Measurements from ENCODE around the gene KNL1. TPM values are rescaled to one million over a fixed set of nuclear protein-coding genes. Genes with fewer than 3 reads are reported as not detected.

Gene KNL1
- polyA plus RNA-seq, 2 of the 4 experiments (the other 2 are of a cell fraction) = 7.6 to 13.2 TPM

GRCh38 chr15:40688932-40689799 is 95.1 kb downstream of the KNL1 start:
- H3K4me1 ChIP-seq = peaks cover 8% of the 10 kb centered on the region; the same call in 2 of the 3 replicates
- ChIA-PET CTCF (no interaction called here), POLR2A (no interaction called here)
- H3K9me3 ChIP-seq = no peaks in the 10 kb centered on the region
- 91% methylated on average over 9 of the region's 9 CpGs for WGBS (ENCODE audit: missing lambda C conversion rate)
- no peak overlapping the region for H3K27ac ChIP-seq
- H3K4me3 ChIP-seq = no peak overlapping the region
- no peak overlapping the region for H3K4me2 ChIP-seq
- DNase-seq (ENCODE audit: low read depth in 1 of 2, low spot score in 1 of 2) (no peak), ATAC-seq (no peak), FAIRE-seq (no peak)
- no peak for TF ChIP-seq ZFP36 (IDR thresholded peaks at IDR 0.05; ENCODE audit: borderline replicate concordance, partially characterized antibody)
- TF ChIP-seq ELK1 (IDR thresholded peaks at IDR 0.05; ENCODE audit: low read depth, low read length) = no peak
- TF ChIP-seq RCOR1 (IDR thresholded peaks at IDR 0.05; ENCODE audit: low read depth, low read length) = no peak
- TF ChIP-seq RAD21 (conservative IDR thresholded peaks at IDR 0.05 in 1 of 2, IDR thresholded peaks at IDR 0.05 in 1 of 2) = no peak
- TF ChIP-seq ZC3H11A (IDR thresholded peaks at IDR 0.05) = no peak

DNA sequence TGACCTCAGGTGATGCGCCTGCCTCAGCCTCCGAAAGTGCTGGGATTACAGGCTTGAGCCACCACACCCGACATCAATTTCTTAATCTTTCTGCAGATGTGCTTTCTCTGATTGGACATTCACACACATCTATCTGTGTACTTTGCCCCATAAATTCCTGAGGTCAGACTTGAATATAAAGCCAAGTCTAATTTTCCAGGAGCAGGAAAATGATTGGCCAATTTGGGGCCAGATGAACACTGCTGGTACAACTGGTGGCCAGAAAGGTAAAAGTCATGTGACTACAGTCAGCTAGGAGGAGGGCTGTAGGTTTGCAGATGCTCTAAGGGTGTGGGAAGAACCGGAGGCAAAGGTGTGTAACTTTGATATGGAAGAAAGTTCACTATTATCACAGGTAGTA is 97.7 kb downstream of the KNL1 start:
- Histone ChIP-seq H3K9me3 (no peaks in the 10 kb centered on the region), H3K4me2 (no peak overlapping the region), H3K4me1 (peaks cover 8% of the 10 kb centered on the region; the same call in 2 of the 3 replicates), H3K27ac (no peak overlapping the region), H3K4me3 (no peak overlapping the region)
- ChIA-PET CTCF (no interaction called here), POLR2A (no interaction called here)
- TF ChIP-seq RFX5 (IDR thresholded peaks at IDR 0.05) (no peak), KDM5A (IDR thresholded peaks at IDR 0.05) (no peak), GATA3 (IDR thresholded peaks at IDR 0.05; ENCODE audit: borderline replicate concordance) (no peak), CEBPB (IDR thresholded peaks at IDR 0.05) (no peak), EHF (CRISPR knock-in tag; IDR thresholded peaks at IDR 0.05) (no peak), CBX8 (IDR thresholded peaks at IDR 0.05) (no peak), JUN (IDR thresholded peaks at IDR 0.05) (no peak), JUNB (IDR thresholded peaks at IDR 0.05) (no peak), HOXB13 (CRISPR knock-in tag; IDR thresholded peaks at IDR 0.05; ENCODE audit: low read depth) (no peak), MYC (IDR thresholded peaks at IDR 0.05; ENCODE audit: borderline replicate concordance, low read length) (no peak), PHF8 (IDR thresholded peaks at IDR 0.05; ENCODE audit: borderline replicate concordance, low read depth) (no peak), SREBF2 (IDR thresholded peaks at IDR 0.05) (no peak), CHD2 (IDR thresholded peaks at IDR 0.05; ENCODE audit: low read length, partially characterized antibody) (no peak), RARB (CRISPR knock-in tag; IDR thresholded peaks at IDR 0.05) (no peak), FOSB (CRISPR knock-in tag; IDR thresholded peaks at IDR 0.05) (no peak), POLR2A (IDR thresholded peaks at IDR 0.05; ENCODE audit: low read length) (no peak), NR3C1 (IDR thresholded peaks at IDR 0.05) (no peak), RAD21 (conservative IDR thresholded peaks at IDR 0.05 in 1 of 2, IDR thresholded peaks at IDR 0.05 in 1 of 2) (no peak), FOSL2 (IDR thresholded peaks at IDR 0.05) (no peak), FOSL2 (CRISPR knock-in tag; IDR thresholded peaks at IDR 0.05) (no peak)
- TF ChIP-seq, protein P1, sequence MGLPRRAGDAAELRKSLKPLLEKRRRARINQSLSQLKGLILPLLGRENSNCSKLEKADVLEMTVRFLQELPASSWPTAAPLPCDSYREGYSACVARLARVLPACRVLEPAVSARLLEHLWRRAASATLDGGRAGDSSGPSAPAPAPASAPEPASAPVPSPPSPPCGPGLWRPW (IDR thresholded peaks at IDR 0.05) = no peak
- DNase-seq (ENCODE audit: low read depth in 1 of 2, low spot score in 1 of 2) (peak in 1 of 2 experiments; percentile 39), FAIRE-seq (no peak), ATAC-seq (no peak)
- 59% methylated on average over 4 of the region's 4 CpGs for WGBS (ENCODE audit: missing lambda C conversion rate)

Measured in A549 (cell line).